ENCODE data around the gene RAE1.

DNA sequence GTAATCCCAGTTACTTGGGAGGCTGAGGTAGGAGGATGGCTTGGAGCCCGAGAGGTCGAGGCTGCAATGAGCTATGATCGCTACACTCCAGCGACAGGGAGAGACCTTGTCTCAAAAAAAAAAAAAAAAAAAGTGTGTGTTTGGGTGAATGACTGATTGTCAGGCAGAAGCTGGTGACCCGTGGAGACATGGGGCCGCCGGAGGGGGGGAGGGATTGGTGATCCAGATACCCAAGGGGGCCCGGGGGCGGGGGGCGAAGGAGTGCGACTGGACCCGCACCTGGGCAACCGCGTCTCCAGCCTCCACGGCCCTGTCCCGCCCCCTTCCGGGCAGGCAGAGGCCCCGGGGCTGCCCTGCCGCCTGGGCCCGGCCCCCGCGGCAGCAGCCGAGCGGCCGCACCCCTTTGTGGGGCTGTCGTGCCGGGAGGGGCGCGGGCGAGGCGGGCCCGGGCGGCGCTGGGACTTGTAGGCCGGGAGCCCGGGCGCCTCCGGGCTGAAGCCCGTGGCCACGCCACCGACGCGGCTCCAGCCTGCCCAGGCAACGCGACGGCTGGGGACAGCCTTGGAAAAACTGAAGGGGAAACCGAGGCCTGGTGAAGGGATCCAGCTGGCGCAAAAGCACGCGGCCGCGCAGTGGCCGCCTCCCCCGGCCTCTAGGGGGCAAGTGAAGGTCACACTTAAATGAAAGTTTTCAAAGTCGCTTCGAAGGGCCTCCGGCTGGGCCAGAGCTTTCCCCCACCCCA is 38.1 kb downstream of the RAE1 start:
- TF ChIP-seq, protein P1, sequence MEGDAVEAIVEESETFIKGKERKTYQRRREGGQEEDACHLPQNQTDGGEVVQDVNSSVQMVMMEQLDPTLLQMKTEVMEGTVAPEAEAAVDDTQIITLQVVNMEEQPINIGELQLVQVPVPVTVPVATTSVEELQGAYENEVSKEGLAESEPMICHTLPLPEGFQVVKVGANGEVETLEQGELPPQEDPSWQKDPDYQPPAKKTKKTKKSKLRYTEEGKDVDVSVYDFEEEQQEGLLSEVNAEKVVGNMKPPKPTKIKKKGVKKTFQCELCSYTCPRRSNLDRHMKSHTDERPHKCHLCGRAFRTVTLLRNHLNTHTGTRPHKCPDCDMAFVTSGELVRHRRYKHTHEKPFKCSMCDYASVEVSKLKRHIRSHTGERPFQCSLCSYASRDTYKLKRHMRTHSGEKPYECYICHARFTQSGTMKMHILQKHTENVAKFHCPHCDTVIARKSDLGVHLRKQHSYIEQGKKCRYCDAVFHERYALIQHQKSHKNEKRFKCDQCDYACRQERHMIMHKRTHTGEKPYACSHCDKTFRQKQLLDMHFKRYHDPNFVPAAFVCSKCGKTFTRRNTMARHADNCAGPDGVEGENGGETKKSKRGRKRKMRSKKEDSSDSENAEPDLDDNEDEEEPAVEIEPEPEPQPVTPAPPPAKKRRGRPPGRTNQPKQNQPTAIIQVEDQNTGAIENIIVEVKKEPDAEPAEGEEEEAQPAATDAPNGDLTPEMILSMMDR (IDR thresholded peaks at IDR 0.05 in 2 of 3, conservative IDR thresholded peaks at IDR 0.05 in 1 of 3; ENCODE audit: borderline replicate concordance in 1 of 3, insufficient read depth in 1 of 3, low read depth in 2 of 3, low read length in 2 of 3) = peak in 1 of 3 experiments; percentile 24; a peak in 2 of 6 replicates
- TF ChIP-seq ZNF274 (IDR thresholded peaks at IDR 0.05; ENCODE audit: low read depth, low read length) (no peak), POLR2AphosphoS5 (IDR thresholded peaks at IDR 0.05; ENCODE audit: low read depth, low read length) (peak; percentile 39), RAD21 (IDR thresholded peaks at IDR 0.05; ENCODE audit: low read depth) (no peak), EZH2phosphoT487 (IDR thresholded peaks at IDR 0.05; ENCODE audit: borderline replicate concordance) (no peak), FOSL1 (IDR thresholded peaks at IDR 0.05; ENCODE audit: low read depth) (no peak), POLR2A (IDR thresholded peaks at IDR 0.05; ENCODE audit: borderline replicate concordance, extremely low read depth, insufficient read depth, insufficient read length) (peak; percentile 21), EZH2 (IDR thresholded peaks at IDR 0.05) (no peak), SP1 (IDR thresholded peaks at IDR 0.05; ENCODE audit: low read depth) (no peak), SRF (IDR thresholded peaks at IDR 0.05; ENCODE audit: low read depth) (no peak)
- TF ChIP-seq, protein P2, sequence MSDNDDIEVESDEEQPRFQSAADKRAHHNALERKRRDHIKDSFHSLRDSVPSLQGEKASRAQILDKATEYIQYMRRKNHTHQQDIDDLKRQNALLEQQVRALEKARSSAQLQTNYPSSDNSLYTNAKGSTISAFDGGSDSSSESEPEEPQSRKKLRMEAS (IDR thresholded peaks at IDR 0.05) = no peak

Data from HCT116 (cell line).